ENCODE results near the gene SORT1.
"Not testable (repeated sequence)": the region's sequence is repeated elsewhere in the genome, so short reads cannot be mapped to it uniquely, and the experiment has no call there.

Gene SORT1

DNA sequence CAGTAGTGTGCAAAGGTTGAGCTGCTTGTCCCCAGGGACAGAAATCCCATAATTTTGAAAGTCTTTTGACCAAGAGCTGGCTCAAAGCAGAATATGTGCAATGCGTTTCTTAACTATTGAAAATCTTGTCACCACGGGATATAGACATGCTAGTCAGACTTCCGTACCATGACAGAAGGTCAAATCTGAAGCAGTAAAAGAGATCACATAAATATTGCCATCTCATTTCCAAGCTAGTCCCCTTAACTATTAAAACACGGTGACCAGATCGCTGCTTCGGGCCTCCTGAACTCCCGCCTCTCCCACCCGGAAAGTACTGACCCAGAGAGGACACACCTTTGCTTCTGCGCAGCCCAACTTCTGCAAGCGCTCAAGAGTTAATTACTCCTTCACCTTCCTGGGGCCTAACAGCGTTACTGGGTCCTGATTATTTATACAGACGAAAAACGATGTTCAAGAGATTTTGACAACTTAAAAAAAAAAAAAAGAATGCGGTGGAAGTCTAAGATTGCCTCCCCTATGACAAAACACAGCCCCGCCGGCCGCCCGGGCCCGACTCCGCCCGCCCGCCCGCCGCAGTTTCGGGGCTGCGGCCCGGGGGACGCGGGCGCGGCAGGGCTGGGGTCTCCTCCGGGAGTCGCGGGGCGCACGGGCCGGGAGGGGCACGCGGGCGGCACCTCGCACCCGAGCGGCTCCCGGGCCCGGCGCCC, 692 bp downstream of the SORT1 start:
- DNase-seq: no peak

DNA sequence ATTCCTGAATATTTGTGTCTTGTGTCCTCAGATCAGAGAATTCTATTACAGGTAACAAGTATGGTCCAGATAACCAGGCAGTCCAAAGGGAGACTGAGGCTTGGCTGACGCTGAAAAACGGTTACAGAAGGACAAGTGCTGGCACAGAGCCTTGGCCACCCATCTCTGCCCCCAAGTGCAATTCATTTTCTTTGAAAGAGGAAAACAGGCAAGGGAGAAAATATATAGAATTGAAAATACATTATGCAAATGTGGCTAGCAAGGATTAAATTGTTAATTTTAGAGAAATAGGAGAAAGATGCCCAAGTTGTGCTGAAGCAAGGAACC, 1.2 kb downstream of the SORT1 start:
- no peak for DNase-seq

DNA sequence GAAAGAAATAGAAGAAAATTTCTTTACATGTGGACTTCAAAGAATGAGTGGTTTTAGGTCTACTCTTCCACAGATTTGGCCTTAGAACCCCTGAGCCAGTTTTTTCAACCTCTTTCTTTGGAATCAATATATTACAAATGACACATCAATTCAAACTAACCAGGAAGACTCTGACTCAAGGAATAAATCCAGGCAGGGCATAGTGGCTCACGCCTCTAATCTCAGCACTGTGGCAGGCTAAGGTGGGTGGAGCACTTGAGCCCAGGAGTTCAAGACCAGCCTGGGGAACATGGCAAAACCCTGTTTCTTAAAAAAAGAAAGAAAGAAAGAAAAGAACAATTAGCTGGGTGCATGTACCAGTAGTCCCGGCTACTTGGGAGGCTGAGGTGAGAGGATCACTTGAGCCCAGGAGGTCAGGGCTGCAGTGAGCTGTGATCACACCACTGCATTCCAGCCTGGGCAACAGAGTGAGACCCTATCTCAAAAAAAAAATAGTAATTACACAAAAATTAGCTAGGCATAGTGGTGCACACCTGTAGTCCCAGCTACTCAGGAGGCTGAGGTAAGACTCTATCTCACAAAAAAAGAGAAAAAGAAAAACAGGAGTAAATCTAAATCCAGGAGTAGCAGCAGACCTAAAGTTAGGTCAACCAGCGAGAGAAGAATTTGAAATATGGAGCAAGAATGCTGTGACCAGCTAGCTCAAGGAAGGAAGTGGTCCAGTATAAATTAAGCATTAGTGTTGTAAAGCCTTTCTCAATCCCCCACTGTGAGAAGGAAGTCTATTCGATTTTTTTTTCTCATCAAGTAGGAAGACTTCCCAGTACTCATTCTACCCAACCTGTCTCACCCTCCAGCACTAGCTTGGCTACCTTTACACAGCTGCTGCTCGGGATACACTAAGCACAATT, 1.9 kb downstream of the SORT1 start:
- no peak for DNase-seq

DNA sequence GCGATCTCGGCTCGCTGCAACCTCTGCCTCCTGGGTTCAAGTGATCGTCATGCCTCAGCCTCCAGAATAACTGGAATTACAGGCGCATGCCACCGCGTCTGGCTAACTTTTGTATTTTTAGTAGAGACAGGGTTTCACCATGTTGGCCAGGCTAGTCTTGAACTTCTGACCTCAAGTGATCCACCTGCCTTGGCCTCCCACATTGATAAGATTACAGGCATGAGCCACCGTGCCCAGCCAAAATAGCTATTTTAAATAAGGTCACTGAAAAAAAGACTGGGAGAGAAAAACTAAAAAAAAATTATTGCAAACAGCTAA, 2.5 kb downstream of the SORT1 start:
- not testable (repeated sequence) for DNase-seq

DNA sequence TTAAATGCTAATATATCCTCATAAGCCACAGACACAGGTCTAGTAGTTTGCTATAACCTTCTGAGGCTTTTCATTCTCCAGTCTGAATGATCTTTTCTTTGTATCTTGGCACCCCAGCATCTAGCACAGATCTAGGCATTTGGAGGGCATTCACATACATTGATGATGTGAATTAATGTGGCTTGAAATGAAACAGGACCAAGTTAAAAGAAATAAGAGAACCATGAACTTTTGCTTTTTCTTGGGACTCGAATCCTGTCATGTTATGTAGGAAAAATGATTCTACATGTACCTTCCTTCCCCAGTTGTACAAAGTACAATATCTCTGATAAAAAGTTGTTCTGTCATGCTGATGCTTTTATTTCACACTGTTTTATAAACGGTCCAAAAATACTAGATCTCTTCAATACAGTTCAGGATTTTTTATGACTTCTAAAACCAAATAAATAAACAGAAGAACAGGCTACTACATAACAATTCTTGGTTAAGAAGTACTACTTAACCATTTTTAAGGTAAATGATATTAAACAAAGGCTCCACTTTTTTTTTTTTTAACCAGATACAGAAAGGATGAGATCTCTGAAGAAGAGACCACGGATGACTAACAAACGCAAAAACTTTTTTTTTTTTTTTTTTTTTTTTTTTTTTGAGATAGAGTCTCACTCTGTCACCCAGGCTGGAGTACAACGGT, 3.0 kb downstream of the SORT1 start:
- DNase-seq: no peak

DNA sequence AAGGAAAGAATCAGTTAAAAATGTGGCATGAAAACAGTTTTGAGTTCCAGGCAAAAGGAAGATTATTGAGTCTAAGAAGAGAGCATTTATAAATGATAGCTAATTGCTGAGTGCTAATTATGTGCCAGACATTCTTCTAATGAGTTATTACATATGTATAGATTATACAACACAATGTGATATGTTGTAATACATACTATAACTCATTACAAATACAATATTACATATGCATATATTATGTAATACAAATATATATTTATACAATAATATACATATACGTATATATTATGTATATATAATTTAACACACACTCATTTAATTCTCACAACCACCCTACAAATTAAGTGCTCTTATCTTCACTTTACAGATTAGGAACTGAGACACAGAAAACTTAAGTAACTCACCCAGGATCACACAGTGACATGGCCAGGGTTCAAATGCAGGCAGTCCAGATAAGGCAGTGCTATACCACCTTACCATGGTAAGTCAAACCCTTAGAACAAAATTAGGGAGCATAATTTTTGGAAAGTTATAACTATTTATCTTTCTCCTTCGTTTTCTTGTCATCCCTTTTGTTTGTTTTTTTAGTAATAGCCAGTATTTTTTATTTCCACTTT, 4.0 kb downstream of the SORT1 start:
- DNase-seq: no peak

DNA sequence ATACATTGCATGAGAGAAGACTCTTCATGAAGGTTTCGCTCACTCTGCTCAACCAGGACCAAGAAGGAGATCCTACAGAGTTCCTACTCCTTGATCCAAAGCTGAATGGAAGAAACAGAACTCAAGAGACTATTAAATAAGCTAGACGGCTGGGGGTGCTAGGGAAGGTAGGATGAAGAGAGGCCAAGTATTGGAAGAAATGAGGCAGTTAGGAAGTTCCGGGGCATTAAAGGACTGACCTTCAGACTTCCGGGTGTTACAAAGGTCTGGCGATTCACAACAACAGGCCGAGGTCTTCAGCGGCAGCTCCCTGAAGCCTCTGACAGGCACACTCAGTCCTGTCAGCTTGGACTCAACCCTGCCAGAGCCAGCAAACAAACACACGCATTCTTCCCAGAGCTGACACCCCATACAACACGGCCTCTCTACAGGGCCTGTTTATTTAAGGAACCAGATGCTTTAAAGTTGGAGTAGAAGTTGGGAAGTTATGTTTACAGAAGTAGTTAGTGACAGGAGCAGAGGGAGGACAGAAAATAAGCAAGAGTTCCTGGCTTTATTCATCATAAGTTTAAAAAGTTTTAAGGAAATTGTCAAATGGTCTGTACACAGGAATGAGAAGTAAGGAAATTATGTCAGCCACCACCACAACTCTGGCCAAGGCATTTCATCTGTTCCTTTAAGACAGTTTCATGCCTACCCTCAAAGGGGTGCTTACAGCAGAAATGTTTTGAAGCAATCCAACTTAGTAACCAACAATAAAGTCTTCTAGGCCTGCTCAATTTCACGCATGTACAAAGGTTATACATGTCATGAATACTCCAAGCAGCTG, 4.7 kb downstream of the SORT1 start:
- DNase-seq: peak; percentile 45

DNA sequence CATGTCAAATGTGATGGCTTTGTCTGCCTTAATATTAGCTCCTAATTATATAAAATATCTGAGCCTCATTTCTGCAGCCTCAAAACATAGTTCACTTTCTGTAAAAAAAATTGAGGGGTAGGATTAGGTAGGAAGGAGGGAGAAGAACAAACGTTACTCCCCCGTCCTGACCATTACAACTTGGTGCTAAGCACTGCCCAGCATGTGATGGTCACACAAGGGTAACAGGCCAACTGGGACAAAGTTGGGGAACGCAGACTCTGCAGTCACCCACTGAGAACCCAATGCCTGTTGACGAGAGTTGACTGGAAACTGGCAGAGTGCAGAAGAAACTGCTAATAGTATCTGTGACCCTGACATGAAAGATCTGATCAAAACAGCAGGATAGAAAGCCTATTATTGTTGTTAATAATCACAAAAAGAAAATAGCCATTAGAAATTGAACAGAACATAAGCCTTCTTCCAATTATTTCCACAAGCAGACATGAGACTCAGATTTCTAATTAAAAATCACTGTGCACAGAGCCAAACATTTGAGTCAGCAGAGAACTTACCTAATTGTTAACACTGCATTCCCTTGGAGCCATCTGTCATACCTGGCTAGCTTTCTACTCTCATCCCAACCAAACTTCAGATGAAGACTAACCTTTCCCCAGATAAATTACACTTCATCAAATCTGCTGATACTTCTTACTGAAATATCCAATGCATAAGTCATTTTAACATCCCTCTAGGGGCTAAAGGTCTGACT, 5.5 kb downstream of the SORT1 start:
- peak; percentile 61 for DNase-seq

DNA sequence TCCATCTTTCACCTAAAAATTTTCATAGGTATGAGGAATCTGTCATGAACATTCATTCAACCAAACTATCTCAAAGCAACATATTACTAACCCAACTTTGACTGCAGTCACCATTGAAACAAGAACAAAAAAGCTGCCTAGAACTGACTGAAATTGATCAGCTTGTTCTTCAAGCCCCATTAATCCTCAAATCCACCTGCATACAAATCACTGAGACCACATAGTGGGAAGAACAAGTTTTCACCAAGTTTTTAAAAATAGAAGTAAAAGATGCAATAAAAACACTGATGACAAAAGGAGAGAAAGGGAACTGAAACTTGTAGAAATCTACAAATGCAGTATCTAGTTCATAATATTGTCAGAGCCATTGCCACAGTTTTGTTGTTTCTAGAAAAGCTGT, 6.1 kb downstream of the SORT1 start:
- DNase-seq: no peak

DNA sequence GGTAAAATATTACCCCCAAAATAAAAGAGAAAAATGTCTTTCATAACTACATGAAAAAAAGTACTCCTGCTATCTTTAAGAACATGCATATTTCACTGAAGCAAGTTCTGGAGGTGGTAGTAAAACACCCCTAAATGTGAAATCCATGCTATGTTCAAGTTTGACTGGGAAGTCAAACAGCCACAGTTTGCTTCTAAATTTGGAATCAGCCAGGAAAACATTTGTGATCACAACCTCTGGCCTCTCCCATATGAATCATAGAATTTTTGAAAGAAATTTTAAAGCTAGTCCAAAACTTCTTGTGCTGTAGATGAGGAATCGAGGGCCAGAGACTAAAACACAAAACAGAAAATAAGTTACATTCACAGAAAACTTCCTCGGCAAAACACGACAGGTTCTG, 6.6 kb downstream of the SORT1 start:
- no peak for DNase-seq

DNA sequence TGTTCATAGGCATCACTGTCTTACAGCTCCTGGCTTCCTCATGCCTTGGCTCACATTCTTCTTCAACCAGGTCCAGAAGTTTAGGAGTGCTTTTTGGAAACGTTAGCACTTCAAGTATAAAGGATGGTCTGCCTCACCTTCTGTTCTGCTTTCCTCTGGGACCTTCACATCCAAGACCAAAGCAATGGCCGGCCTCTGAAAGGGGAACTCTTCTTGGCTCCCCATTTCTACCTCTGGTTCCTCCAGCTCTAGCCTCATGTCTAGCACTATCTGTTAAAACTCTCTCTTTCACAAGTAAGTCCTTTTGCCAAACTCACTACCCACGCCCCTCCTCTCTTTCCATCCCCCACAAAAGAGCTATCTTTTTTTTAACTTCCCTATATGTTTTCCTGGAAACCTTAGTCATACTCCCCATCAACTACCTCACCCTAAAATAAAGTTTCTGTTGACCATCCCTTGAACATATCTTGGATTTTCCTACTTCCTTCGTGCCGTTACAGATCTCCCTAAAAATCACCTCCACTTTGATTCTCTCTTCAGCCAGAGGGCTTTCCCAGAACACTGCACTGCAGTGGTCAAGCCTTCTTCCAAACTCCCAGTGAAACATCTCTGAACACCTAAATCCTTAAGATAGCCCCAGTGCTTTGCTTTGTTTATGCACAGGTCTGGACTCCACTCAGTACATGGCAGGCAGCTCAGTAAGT, 7.9 kb downstream of the SORT1 start:
- DNase-seq: no peak

DNA sequence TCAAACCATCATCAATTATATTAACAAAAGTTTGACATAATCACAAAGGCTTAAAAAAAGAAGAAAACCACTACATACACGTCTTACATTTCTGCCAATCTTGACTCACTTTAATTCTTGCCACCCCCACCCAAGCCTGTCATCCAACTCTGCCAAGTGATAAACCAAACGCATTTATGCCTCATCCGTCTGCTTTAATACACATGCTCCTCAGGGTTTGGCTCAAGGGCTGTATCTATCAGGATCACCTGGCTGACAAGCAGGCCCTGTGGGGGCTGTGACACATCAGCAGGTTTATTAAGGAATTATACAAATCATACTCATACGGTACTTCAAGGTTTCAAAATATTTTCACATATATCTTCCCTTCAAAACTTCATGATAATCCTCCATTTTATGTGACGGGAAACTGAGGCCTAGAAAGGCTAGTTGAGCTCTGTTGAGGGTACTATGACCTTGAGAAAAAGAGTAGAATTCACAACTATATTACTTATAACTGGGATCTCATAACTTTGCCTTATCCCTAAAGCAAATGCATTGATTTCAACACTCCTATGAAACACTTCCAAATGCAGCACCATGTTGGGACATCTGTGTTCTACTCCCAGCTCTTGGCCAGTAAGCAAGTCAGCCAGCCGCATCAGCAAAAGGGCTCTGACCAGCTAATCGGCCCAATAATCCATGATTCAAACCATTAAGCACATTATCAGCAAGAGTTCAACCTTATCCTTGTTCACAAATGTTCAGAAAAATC, 8.7 kb downstream of the SORT1 start:
- peak; percentile 70 for DNase-seq

DNA sequence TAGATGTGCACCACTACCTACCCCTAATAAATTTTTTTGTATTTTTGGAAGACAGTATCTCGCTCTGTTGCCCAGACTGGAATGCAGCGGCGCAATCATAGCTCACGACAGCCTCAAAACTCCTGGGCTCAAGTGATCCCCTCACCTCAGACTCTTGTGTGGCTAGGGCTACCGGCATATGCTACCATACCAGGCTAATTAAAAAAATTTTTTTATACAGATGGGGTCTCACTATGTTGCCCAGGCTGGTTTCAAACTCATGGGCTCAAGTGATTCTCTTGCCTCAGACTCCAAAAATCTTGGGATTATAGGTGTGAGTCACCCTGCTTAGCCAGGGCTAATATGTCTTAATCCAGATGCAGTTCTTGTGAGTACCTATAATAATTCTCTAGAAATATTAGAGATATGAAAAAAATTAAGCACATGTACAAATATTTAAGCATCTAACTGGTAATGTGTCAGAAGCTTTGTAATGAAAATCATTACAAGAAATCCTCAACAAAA, 9.5 kb downstream of the SORT1 start:
- no peak for DNase-seq

DNA sequence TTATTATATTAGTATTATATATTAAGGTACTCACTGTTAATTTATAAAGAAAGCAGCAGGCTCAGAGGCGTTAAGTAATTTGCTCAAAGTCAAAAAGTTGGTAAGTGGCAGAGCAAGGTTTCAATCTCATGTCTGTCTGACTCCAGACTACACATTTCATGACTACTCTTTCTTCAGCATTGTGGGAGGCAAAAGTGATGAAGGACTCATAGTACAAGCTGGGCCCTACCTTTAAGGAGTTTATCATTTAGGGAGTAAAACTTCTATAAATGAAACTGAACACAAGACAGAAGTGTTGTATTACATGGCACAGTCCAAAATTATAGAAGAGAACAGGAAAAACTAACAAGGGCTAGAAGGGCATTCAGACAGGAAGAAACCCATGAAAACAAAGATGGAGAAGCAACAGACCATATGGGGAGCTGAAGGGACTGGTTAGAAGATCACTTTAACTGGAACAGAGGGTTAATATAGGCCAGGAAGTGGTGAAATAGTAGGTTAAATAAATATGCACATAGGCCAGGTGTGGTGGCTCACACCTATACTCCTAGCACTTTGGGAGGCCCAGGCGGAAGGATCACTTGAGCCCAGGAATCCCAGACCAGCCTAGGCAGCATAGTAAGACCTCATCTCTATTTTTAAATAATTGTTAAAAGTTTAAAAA, 11.5 kb downstream of the SORT1 start:
- DNase-seq: no peak

DNA sequence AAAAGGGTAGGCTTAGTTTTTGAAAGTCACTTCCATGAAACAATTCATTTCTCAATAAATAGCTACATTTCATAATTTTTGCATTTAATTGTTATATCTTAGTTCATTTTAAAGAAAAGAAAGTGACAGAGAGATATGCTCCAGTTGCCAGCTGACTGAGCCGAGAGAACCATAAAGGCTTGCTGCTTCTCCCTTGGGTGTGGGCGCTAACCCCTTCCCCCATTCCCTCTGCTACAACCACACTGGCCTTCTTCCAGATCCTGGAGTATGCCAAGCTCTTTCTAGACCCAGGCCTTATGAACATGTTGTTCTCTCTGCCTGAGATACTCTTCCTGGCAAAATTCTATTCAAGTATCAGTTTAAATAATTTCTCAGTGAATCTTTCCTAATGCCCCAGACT, 12.3 kb downstream of the SORT1 start:
- DNase-seq: peak; percentile 83

DNA sequence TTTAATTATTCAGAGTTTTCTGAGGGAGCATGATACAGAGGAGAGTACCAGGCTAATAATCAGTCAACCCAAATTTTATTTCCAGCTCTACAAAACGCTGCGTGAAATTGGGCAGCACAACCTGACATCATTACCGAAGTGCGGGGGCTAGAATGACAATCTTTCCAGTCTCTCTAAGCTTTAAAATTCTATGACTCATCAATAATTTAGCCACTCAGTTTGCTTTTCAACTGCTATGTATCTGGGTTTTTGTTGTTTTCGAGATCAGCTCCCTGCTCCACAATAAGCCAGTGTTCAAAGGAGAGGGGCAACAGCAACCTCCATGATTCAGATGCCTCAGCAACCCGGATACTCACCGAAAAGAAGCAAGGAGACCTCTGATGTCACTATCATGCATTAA, 13.9 kb downstream of the SORT1 start:
- DNase-seq: no peak

DNA sequence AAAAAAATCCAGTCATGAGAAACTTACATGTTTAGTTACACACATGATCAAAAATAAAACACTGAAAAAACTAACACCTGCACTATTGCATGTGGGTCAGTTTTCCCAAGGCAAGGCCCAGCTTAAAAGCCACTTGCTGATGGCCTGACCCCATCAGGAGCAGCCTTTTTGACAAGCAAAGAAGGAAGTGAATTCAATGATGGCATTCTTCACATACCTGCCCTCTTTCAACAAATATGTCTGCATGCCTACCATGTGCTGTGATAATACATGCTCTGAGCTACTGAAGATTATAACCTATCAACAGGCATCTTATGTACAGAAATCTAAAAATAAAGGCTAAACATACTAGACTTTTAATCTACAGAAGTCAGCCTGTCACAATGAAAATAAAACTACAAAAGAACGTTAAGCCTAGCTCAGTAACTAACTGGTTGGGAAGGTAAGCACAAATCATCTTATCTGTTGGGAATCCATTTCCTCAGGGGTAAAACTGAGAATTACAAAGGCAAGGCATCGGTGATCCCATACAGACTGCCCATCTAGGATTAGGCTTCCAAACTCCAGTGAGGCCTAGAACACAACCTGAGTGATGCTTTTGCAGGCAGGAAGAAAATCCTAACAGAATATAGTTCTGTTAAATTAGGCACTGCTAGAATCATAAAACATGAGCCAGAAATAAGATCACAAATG, 14.5 kb downstream of the SORT1 start:
- no peak for DNase-seq

DNA sequence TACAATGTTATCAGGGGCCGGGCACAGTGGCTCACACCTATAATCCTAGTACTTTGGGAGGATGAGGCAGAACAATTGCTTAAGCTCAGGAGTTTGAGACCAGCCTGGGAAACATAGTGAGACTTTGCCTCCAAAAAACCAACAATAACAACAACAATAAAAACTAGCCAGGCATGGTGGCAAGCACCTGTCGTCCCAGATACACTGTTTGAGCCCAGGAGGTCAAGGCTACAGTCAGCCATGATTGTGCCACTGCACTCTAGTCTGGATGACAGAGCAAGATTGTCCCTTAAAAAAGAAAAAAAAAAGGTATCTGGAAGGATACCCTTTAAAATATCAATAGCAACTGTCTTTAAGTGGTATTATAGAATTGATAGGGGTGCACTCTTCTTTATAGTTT, 16.1 kb downstream of the SORT1 start:
- no peak for DNase-seq

DNA sequence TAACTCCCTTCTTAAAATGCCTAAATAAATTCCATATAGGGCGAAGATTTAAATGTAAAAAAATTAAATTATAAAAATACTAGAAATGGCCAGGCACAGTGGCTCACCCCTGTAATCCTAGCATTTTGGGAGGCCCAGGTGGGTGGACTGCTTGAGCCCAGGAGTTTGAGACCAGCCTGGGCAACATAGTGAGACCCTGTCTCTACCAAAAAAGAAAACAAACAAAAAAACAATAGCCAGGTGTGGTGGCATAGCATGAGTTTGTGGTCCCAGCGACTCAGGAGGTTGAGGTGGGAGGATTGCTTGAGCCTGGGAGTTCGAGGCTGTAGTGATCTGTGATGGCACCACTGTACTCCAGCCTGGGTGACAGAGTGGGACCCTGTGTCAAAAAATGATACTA, 17.8 kb downstream of the SORT1 start:
- DNase-seq: no peak
